Left lobe of liver (tissue), 2 donors: ENCODE measurements around the gene SELENOS. TPM values are rescaled to one million over a fixed set of nuclear protein-coding genes. Genes with fewer than 3 reads are reported as not detected.
A peak's percentile ranks its signal among the peaks of the same experiment; 100 is the strongest.

Source experiments
- ATAC-seq: fragments of 200-7000 bp; cut with Tn5 transposase; one replicate; pipeline ENCODE4 v1.9.1; 2020; ENCODE audit warnings: mild to moderate bottlenecking, moderate library complexity
- DNase-seq: peaks from one replicate; pipeline ENCODE4 v3.0.0-alpha.2; 2020; ENCODE audit warnings: low spot score
- total RNA-seq: library from RNA; stranded (reverse); gene quantifications from one replicate; pipeline ENCODE4 v1.2.1, GENCODE V29; 2021
- donor health status: DM: no; HTN: no; CAD: no; lungs with moderate emphysema.
- donor health status: DM: no; HTN: yes; CAD: no.

SELENOS gene
- total RNA-seq, 1 donor from 2014 or later = 33.9 TPM

DNA sequence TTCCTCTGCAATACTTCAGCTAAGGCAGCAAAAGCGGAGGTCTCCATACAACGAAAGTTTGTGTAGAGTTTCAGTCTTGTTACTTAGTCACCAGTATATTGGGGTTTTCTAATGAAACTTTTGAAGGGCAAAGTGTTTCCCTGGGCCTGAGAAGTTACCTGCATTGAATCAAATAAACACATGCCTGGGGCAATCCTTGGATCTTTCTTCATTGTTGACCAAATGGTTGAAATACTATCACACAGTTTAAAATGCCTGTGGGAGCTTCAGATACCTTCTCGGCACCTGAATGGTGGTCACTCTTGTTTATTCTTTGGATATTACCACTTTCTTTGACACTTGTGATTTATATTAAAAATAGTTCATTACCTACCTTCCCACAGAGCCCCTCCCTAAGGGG lies 24.4 kb downstream of the SELENOS start:
- DNase-seq = no peak
- ATAC-seq = no peak

DNA sequence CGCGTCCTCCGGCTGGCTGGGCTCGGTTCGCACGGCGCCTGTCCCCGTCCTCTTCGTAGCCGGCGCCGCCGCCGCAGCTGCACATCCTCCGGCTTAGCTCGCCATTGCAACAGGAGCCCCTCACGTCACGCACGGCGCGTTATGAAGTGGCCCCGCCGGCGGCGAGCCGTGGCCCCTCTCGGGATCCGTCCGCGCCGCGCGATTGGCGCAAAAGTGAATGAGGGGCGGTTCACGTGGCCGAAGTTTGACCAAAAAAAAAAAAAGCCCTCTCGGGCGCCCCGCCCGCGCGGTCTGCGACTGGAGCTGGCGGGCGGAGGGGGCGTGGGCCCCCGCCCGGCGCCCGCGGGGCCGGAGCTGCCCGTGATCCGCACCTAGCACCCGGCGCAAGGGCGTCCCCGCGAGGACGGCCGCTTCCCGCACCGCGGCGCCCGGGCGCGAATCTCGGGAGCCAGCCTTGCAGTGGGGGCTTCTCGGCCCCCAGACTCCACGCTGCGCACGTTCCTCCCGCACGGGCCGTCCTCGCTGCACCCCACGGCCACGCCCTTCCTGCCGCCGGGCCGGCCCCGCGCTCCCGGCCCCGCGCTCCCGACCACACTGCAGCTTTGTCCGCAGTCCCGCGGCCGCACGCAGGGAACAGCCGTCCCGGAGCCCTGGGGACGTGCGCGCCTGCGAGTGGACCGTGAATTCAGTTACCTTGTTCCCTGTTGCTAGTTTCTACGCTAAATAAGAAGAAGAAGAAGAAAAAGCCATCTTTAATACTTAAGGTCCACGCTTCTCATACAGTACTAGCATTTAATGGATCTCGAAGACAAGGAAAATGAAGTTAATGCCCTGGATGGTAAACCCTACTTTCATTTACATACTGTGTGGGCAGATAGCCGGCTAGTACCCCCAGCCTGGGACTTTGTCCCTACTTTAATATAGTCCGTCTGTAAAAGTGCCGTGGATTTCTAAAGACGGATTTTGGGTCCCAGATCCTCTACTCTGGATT lies 25.2 kb downstream of the SELENOS start, which contains the start of gene CHSY1:
TSS of gene CHSY1 (minus strand) at position 219 of the 991 bp plus-strand sequence. CDS start 592 bp downstream, outside the sequence.
- DNase-seq (peak; percentile 93), ATAC-seq (peak; percentile 87)

DNA sequence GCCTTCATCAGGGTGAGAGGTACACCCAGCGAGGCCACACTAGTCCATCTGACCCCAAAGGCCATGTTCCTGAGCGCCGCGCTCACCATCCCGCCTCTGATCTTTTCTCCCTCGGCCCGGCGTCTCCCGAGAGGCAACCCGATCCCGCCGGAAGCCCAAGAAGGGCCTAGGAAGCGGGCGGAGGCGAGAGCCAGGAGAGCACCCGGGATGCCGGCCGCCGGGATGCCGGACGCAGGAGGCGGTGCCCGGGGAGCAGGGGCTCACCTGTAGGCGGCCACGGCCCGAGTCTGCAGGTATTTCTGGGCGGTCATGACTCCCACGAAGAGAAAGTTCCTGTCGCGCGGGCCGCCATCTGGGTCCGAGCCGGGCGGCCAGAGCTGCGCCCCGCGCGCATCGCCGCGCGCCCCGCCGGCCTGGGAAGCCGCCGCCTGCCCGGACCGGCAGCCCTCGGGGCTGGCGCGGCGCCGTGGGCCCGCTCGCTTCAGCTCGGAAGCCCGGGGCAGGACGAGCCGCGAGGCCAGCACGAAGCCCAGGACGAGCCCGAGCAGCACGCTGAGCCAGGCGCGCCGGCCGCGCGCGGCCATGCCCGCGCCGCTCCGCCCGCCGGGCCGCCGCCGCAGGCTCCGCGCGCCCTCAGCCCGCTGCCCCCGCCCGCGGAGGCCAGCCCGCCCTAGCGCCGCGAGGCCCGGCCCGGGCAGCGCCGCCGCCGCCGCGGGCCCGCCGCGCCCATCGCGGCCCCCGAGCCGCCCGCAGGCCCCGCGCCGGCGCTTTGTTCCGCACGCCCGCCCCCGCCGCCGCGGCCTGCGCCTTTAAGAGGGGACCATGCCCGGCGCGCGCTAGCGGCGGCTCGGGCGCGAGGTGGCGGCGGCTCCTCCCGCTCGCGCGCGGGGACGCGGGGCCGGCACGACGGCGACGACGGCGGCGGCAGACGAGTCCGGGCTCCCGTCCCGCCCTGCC lies 26.1 kb downstream of the SELENOS start:
- DNase-seq (peak; percentile 57), ATAC-seq (peak; percentile 75)

DNA sequence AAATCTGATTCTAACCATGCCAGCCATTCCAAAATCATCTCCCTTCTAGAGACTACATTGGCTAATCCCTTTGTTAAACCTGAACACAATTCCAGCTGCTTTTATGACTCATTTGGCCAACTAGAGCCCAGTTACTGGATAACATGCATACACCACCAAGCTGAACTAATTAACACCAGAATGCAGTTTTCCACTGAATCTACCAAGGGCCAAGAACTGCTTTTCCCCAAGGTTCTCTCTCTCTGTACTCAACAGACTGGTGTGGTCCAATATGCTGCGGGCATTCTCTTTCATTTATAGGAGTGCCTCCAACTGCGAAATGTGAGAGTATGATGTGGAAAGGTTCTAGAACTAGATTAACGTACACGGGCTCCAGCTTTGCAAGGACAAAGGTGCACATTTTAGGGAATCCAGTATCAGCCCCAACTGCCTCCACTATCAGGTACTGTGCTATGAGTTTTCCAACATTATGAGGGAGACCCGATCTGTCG lies 26.9 kb downstream of the SELENOS start:
- DNase-seq = no peak
- ATAC-seq = no peak

DNA sequence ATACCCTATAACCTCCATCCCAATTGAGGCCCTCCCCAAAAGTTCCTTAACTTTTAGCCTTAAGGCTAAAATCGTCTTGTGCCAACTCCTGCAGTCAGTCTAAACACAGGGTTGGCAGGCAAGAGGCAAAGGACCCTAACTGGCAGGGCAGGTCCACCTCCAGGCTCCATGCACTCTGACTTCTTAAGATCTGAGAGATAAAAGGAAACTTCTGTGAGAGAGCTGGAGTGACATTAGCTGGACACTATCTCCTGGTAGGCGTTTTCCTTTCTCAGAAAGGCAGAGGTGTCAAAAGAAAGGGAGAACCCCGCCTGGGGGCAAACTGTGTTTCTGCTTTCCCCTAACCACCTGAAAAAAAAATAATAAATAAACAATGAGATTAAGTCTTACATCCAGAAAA lies 29.0 kb downstream of the SELENOS start:
- no peak for DNase-seq

DNA sequence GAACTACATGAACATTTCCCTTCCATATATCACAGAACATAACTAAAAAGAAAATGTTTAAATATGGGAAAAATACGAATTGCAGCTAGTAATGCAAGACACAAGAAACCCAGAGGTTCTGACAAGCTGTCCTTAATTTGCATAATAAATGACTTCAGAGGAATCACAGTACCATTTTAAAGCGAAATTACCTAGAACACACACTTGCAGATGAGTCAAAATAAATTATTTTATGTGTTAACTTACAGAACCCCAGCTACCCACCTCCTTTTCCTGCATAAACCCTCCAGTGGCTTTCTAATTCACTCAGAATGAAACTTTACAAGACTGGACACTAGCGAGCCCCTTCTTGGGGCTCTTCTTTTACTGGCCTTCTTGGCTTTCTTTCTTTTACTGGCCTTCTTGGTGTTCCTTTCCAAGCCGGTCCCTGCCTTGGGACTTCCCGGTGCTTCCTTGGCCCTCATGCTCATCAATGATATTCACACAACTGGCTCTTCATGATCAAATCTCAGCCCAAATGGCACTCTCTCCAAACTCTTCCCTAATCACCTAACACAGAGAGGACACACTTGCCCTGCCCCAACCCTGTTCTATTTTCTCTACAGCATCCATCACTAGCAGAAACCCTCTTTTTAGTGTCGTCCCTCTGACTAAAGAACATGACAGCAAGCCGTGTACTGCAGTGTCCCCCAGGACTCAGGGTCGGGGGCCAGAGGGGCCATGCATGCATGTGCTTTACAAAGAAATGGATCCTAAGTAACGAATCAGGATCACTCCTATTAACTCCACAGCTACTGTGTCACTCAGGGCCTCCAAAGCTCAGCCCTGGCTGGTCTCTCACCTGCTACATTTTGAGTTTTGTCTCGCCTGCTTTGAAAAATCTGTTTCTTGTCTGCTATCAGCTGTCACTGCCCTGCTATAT lies 30.2 kb downstream of the SELENOS start:
- DNase-seq (peak; percentile 23), ATAC-seq (no peak)

More for the DNA sequence above, 29.0 kb downstream of the SELENOS start:
- no peak for ATAC-seq

DNA sequence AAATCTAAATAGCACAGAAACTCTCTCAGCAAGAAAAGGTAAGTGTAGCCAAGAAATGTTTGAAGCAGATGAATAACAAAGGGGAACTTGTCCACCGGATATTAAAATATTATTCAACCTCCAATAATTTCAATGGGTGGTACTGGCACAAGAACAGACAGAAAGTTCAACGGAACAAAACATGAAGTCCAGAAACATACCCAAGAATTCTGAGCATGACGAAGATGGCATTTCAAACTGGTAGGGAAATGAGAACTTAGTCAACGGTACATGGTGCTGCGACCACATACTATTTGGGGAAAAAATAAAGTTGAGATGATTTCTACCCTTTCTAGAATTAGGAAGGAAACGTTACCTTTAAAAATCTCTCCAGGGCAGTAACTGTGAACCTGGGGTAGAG lies 30.9 kb downstream of the SELENOS start:
- ATAC-seq (no peak), DNase-seq (no peak)

DNA sequence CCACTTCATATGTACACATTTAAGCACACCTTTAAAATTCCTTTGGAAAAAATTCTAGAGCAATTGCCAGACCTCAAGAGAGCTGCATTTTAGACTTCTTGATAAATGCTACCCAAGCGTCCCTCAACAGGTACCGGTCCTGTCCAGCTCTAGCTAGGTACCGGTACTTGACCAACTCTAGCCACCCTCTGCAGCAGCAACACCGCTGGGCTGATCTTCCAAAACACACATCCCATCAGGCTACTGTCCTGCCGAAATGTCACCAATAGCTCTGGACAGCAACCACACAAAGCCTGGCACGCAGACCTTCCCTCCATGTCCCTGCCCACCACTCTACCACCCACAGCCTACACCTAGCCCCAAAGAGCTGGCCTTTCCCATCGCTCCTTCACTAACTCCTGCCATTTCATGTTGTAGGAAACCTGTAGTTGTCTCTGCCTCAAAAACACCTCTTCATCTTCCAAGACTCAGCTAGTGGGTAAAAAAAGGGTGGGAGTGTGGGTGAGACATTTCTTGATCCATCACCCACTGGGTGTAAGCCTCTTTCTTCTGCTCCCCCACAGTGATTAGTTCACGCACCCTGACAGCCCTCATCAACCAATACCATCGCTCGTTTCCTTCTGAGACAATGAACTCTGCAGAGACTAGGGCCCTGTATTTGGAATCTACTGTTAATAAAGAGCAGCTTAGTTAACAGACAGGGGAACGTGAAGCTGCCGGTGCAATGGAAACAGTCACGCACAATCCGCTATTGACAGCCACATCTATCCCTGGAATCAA lies 32.2 kb downstream of the SELENOS start:
- ATAC-seq = no peak
- peak; percentile 35 for DNase-seq

DNA sequence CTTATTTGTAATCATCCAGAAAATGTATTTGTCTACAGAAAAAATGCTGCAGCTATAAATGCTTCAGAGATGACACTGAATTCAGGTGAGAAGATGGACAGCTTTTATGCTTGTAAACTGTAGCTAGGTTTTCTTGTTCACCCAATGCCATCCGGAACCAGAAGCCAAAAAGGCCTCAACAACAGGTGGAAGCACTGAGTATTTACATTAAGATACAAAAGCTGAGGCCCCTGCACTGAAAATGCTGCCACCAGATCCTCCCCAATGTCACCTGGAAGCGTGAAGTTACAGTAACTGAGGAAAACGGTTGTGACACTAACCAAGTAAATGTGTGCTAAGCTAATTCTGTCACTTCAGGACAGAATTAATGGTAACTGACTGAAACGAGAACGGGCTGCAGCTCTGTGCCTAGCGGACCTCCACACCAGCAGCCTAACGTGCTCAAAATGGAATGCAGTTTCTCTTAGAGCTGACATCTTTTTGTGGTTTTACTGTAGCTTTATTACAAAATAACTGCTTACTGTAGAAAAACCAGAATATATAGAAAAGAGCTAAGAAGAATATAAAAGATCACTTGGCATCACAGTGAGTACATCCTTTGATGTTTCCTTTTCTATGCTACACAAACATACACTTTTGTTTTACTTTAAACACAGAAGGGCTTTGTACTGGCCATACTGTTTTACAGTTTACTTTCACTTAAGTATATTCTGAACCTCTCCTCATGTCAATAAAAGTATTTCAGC lies 33.1 kb downstream of the SELENOS start:
- no peak for ATAC-seq
- DNase-seq = peak; percentile 31

DNA sequence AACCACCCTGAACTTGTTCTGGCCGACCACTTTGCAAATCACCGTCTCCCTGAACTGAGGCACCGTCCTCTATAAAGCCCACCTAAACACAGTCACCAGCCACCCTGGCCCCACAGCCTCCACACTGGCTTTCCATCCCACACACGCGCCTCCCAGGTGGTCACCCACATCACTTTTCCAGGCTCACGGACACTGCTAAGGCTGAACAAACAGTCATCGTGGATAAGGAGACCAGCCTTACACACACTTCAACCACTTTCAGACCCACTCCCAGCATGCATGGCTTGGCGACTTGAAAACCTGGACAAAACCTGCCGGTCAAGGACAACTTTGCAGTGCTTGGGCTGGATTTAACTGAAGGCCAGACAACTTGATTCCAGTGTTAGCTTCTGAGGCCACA lies 33.9 kb downstream of the SELENOS start:
- ATAC-seq = no peak
- no peak for DNase-seq

DNA sequence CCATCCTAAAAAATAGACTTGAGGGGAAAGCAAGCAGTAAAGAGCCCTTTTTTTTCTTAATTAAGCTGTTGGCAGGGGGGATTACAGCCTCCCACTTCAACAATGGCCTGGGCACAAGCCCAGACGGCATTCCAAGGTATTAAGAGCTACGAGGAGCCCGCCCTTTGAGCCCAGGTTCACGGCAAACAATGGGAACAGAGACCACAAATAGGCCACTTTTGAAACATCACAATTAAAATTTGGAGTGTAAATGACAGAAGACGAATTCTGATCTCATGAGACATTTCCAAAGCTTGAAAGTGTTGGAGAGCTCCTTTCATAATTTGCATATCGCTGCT lies 34.3 kb downstream of the SELENOS start:
- no peak for ATAC-seq
- no peak for DNase-seq

DNA sequence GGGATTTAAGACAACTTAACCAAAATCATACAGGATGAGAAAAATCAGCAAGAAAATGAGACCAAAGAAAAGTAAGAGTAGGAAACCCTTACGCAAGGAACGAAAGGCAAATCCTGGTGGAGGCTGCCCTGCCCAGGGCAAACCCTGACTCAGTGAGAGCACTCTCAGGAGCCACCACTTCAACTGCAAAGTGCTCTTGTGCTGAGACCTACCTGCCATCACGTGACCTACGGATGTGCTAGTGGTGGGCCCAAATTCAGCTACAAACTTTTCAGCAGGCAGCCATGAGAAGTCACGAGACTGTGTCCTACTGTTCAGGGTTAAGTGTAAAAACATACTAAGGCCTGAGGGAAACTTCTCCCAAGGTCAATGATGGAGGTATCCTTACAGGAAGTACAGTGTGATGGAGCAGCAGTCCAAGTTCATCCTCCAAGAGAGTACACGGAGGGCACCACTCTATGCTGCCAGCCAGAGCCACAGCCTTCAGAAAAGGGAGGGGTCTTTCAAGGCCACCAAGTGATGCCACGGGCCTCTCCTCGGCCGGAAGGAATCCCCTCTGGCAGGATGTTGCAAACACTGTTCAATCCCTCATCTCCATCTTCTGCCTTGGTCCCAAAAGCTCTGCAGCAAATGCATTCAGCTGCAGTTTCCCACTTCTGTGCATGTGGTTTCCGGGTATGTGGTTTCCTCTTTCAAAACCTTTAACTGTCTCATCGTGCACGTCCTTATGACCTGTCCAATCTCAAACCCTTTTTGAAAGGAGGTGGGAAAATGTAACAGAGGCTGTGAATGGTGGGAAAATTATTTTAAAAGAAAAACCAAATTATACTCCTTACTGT lies 34.9 kb downstream of the SELENOS start:
- ATAC-seq (peak; percentile 19), DNase-seq (no peak)

DNA sequence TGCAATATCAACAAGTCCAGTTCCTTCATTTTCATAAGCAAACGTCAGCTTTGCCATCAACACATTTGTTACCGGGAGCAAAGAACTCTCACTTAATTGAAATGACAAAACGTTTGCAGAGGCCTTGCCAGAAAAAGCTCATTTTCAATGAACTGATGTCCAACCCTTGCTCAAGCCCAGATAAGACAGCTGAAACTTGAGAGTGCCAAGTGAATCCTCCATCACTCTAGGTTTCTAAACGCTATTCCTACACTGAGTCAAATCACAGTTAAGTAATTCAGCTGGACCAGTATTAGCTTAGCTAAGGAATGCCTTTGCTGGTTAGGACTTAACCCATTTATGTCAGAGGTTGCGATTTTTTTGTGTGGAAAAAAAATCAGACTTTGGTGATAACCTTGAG lies 36.9 kb downstream of the SELENOS start:
- no peak for DNase-seq
- peak; percentile 51 for ATAC-seq

DNA sequence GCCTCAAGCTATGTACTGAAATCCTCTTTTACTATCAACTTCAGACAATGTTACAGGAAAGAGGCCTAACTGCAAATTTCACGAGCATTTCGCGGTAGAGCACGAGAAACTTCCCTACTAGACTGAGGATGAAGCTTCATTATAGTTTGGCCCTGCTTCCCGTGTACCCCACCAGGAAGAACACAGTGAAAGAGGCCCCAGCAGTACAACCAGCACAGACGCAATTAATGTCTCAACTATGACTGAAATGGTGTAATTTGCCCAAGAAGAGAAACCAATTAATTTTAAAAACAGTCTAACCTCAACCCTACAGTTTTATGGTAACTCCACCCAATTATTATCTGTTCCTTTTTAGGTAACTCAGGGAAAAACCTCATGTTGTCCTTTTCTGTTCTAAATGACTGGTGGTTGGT lies 37.6 kb downstream of the SELENOS start:
- DNase-seq (no peak), ATAC-seq (no peak)

DNA sequence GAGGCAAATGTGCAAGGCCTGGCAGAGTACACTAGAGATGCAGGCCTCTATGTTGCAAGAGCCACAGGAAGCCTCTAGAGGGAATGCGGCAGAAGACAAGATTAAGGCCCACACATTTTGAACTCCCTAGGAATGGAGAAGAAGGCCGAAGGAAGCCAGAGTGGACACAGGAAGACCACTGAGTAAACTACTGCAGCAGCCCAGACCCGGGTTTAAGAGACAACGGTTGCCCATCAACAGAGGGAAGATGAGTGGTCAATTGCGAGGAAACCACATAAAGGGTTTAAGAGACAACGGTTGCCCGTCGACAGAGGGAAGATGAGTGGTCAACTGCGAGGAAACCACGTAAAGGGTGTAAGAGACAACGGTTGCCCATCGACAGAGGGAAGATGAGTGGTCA lies 40.0 kb downstream of the SELENOS start:
- DNase-seq = no peak
- no peak for ATAC-seq

DNA sequence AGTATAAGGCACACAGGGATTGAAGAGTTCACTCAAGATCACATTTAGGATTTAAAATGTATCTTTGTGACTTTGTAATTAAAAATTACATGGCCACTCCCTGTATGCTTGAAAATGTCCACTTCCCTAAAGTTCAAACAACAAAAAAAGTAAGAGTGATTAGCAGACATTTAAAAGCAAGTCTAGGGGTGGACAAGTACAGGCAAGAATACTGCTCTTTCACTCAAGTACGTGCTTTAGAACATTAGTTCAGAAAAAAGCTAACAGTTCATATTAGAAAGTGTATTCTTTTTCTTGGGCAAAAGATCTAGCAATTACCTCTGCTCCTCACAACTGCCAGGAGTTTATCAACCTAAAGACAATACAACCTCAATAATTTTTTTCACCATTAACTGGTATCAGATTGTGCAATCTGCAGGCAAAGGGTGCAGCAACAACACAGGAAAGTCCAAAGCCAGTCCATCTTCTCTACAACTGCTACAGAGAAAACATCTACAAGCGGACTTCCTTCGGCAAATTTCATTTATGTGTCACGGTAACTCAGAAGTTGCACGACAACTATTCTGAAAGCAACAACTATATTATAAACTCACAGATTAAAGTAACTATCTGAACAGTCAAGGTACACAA lies 43.5 kb downstream of the SELENOS start:
- DNase-seq (no peak), ATAC-seq (no peak)

DNA sequence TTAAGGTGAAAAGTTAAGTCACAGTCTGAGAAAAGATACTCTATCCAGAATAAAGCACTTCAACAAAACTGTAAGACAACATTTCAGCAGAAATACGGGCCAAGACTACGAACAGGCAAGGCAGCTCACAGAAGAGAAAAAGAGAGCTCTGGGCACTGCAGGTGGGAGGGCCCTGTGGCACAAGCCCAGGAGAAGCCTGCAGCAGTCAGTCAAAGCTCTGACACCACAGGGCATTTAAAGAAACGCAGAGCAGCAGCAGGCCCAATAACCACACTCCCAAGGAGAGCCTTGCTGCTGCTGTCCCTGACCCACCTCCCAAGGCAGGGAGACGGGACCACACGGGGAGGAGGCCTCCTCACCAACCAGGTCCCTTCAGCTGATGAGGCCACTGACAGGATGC lies 44.6 kb downstream of the SELENOS start:
- ATAC-seq (no peak), DNase-seq (no peak)
